Stimulated activated CD4-positive, alpha-beta T cell treated with anti-CD3 and anti-CD28 coated beads, Interleukin-2, amount 100 ng/mL, for 48 hours (primary cell): ENCODE measurements around the gene DIAPH3.

Experiments
- DNase-seq, 2 donors: peaks; one replicate each; pipeline ENCODE4 v3.0.0-alpha.2; 2020

DIAPH3 gene

DNA sequence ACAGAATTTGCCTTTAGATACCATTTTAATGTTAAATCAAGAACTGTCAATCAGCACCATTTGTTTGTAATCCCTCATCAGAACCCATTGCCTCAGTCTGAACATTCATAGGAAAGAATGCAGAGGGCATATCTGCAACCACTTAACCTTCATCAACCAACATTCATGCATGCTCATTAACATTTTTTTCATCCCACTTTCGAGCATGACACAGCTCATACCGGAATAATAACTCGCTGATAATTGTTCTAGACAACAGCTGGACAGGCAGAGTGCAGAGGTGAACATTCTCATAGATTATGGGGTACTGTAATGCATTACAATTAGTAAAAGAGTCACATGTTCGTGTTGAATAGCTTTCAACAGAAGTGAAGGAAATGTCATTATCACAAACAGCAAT, 216.8 kb downstream of the DIAPH3 start:
- no peak for DNase-seq

DNA sequence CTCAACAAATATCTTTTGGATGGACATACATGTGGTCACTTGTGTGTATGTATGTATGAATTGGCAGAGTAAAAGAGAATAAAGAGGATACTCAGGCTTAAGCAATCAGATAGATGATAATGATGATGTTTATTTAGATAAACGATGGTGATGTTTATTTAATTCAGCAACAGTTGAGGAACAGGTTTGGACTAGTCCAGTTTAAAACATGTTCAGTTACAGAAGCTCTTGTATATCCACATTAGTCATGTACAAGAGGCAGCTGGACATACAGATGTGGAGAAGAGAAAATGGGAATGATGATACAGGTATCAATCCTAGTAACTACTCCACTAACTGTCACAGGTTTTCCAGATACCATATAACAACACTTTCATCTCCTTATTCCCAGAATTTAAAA, 232.1 kb downstream of the DIAPH3 start:
- no peak for DNase-seq

DNA sequence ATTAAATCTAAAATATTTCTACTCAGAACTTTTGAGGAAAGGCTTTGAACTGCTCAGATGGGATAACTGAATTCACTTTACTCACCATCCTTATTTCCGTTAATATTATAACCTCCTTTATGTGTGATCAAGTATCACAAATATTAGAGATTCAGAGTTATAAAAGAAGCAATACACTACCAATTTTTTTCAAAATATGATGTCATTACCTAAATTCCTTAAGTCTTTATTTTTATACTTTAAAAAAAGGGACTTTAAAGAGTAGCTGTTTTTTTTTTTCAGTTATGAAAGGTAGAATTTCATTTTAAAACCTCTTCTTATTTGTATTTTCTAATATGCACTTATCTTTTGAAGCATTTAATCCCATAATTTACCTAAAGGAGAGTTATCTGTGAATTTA, 239.5 kb downstream of the DIAPH3 start:
- DNase-seq = no peak

DNA sequence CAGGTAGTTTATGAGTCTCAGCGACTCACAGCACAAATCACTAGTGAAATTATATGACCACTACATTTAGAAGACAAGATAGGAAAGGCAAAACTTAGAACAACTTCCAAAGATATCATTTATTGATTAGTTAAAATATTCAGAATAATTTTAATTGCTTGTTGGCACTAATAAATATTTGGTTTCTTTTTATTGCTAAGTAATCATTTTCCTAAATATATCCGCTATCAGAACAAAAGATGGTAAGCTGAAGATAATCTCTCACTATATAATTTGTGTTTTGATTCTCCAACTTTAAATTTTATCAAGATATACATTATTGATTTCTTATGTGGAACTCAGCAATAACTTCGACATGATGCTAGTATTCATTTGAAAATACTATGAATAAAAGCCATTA, 248.5 kb downstream of the DIAPH3 start:
- DNase-seq = no peak

DNA sequence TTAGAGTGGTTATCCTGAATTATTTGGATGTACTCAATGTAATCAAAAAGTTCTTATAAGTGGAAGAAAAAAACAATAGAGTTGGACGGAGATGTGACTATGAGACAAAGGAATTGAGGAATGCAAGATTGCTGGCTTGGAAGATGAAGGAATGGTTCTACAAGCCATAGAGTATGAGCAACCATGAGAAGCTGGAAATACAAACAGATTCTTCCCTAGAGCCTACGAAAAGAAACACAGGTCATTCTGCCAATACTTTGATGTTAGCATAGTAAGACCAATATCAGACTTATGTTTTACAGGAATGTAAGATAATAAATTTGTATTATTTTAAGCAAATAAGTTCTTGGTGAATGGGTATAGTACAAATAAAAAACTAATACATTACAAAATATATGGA, 249.2 kb downstream of the DIAPH3 start:
- no peak for DNase-seq

DNA sequence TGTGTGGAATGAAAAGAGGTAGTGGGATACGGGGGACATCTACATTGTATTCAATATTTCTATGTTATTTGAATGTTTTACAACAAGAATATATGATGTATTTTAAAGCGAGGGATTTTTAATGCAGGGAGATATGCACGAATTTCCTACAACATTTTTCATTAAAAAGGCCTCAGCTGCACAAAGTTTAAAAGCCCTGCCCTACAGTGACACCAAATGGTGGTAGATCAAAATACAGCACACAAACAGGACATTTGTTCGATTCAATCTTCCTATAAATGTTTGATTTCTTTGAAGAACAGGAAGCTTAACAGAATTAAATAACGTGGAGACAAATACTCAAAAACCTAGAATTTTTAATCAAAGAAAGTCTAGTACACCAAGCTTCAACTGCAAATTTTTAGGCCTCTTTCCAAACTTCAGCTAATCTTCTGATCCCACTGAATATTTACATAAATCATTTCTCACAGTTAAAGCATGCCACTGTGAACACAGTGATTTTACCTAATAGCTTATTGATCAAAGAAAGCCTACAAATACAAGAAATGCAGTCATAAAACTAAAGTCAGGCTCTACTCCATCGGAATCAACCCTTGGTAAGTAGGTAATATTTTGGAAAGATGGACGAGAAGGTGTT, 257.2 kb downstream of the DIAPH3 start:
- no peak for DNase-seq

DNA sequence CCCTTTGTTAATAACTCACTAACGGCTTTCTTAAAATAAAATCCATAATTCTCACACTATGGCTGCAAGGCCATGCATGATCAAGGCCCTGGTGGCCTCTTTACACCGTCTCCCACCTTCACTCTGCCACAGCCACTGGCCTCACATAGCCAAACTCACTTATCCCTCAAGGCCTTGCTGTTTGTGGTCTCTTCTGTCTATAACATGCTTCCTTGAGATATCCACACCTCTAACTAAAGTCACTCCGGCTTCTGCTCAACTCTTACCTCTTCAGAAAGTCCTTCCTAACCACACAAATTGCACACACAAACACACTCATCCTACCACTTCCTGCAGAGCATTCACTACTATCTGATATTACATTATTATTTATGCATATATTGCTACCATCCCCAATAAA, 262.5 kb downstream of the DIAPH3 start:
- no peak for DNase-seq

DNA sequence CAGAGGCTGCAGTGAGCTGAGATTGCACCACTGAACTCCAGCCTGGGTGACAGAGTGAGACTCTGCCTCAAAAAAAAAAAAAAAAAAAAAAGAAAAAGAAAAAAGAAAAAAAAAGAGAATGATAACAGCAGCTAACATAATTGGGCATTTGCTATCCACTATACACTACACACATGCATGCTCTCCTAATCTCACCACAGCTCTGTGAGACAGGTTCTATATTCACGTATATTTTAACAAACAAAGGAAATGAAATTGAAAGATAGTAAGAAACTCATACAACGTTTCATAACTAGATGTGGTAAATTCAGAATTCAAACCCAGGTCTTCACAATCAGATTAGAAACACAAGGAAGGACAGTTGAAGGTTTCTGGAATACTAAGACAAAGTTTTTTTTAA, 265.7 kb downstream of the DIAPH3 start:
- no peak for DNase-seq

DNA sequence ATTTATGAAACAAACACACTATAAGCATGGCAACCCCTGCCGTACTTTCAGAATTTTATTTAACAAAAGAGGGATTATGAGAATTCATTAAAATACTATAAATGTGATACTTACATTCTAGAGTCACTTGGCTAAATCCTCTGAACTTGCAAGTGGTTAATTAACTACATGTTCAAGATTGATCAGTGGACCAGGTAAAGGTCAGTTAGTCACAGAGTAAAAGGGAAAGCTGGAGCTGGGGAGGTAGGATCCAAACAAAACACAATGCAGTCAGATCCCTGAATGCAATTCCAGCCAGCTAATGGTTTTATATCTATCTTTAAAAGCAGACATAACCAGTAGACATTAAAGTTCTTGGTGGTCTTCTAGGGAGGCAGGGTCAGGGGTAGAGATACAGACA, 270.5 kb downstream of the DIAPH3 start:
- DNase-seq = no peak

DNA sequence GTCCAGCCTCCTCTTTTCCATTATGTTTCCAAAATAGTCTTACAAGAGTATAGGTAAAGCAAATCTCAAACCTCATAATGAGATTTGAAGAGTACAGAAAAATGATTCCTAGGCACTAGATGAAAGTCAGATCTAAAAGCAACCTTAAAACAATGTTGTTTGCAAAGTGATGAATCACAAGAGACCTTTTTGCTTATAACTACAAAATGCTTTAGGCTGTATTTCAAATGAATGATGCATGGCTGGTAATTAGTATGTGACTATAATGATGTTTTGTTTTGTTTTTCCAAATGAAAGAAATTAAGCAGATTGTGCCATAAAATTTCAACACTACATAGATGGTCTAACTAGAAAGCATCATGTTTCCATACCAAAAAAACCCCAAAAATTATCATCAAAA, 272.7 kb downstream of the DIAPH3 start:
- no peak for DNase-seq

DNA sequence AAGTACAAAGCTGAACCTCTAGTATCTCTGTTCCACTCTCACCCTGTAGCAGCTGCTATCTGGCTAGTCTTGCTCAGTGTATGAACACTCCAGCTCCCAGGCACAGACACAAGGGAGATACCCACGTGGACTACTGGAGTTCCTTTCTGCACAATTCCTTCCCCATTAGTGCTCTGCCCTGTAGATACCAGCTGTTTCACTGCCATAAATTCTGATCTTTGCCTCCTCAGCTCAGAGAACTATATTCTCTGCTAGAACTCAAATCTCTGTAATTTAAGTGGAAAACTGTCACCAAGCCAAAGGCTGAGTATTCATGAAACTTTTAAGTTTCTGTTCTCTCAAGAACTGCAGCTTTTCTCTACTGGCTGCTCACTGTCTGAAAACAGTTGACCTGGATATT, 273.7 kb downstream of the DIAPH3 start:
- no peak for DNase-seq

DNA sequence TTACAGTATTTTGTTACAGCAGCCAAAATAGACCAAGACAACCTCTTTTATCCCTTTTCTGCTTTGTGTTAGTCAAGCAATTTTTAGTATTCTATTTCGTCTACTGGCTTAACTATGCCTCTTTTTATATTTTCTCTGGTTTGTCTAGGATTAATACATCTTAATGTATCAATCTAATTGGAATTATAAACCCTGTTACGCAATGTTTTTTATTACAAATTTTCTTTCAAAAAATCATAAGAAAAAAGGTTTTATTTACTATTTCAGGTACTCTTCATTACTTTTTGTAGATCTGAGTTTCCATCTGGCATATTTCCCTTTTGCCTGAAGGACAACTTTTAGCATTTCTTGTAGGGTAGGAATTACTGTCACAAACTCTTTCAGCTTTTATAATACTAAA, 275.3 kb downstream of the DIAPH3 start:
- DNase-seq = no peak

DNA sequence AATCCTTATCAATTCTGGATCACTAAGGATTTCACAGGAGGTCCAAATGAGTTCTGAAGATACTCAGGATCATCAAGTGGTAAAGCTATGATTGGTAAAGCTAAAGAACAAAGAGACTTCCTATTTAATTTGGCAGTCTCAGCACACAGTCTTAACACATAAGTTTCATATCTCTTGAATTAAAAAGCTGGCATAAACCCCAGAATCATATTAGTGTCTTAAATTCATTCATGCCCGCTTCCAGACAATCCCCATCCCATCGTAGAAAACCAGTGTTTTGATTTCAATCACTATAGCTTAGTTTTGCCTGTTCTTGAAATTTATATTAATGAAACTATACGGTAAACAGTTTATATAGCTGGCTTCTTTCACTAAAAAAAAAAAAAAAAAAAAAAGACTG, 278.7 kb downstream of the DIAPH3 start:
- DNase-seq = no peak

DNA sequence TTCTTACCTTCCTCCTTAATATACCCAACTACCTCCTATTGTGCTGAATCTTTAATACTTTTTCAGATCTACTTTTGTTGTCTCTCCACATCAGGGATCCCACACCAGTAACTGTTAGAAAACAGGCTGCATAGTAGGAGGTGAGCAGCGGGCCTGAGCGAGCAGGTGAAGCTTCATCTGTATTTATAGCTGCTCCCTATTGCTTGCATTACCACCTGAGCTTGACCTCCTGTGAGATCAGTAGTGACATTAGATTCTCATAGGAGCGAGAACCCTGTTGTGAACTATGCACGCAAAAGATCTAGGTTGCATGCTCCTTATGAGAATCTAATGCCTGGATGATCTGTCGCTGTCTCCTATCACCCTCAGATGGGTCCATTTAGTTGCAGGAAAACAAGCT, 279.8 kb downstream of the DIAPH3 start:
- no peak for DNase-seq

DNA sequence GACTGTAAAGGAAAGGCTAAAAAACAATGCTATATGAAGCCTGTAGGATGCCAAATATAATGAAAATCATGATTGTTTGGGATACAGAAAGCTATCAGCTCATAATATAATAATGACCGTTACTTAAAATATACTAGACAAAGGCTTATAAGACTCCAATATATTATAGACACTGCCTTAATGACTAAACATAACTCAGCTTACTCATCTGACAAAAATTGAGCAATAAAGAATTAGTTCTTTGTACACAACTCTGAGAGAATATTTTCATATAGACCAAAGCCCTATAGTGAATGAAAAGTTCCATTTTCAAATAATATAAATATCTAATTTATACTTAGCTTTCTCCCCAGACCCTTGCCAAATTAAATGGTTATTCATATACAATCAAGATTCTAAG, 283.3 kb downstream of the DIAPH3 start:
- DNase-seq = no peak

DNA sequence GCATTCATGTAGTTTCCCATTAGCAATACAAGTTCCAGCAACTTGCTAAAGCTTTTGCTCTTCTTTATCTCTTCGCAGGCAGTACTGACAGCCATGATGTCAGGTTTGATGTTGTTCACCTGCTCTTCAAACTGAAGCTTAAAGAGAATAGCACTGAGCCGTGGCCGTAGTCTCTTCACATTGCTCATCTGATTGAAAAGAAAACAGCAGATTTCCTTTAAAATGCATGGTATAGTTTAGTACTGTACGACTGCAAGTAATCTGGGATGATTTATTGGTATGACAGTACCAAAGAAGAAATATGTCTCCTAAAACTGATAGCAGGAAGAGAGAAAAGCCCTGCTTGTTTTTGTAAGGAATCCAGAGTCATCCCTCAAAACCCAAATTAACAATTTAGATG, 284.4 kb downstream of the DIAPH3 start:
- DNase-seq = no peak

DNA sequence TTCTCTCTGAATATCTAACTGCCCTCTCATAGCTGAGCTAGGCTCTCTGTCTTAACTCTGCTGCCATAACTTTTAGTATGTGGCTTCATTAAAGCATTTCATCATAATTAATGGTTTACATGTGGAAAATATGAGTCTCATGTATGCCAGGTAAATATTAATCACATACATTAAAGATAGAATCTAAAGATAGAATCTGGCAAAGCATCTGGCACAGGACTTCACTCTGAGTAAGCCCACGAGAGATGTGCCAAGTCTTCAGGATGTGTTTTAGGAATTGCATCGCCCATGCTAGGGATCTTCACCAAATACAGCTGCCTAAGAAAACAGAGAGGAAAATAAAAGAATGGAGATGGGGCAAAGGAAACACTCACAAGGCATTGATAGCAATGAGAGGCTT, 285.8 kb downstream of the DIAPH3 start:
- DNase-seq = no peak

DNA sequence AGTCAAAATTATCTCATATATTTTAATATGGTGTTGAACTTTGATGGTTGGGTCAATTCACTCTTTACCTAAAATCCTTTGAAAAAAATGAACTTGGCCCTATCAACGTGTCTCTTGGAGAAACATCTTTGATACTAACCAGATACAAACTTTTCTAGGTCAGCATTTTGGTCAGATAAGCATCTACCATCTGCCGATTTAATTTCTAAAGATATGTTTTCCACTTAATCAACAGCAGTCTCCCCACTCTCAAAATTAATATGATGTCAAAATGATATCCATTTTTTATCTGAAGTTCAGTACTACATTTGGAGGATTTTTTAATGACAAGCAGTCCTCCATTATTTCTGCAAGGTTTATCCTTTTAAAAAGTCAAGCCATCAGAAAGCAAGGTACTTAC, 288.8 kb downstream of the DIAPH3 start:
- no peak for DNase-seq

DNA sequence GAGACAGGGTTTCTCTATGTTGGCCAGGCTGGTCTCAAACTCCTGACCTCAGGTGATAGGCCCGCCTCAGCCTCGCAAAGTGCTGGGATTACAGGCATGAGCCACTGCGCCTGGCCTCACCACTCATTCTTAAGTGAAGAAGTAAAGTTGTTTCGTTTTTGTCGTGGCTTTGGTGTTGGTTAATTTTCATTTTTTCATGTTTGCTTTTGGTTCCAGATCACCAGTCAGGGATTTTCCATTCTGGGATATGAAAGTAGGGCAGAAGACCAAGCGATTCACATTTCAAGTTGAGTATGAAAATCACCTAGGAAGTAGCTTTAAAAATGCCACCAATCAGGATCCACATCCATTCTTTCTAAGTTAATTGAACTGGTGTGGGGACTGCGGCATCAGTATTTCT, 289.9 kb downstream of the DIAPH3 start:
- no peak for DNase-seq

DNA sequence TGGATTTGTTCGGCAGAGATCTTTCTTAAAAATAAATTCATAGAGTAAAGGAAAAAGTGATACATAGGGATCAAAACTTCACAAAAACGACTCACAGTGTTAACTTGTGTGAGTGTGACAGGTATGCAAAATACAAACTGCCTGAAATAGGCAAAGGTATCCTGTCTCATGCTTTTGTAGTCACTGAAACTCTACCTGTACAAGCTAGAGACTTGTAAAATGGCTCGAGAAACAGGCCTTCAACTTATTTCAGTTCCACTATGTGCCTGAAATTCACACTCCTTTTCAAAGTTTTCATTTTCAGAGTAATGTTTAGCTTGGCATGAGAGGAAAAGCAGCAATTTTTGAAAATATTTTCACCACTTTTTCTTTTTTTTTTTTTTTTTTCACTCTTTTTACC, 290.4 kb downstream of the DIAPH3 start:
- DNase-seq = no peak

DNA sequence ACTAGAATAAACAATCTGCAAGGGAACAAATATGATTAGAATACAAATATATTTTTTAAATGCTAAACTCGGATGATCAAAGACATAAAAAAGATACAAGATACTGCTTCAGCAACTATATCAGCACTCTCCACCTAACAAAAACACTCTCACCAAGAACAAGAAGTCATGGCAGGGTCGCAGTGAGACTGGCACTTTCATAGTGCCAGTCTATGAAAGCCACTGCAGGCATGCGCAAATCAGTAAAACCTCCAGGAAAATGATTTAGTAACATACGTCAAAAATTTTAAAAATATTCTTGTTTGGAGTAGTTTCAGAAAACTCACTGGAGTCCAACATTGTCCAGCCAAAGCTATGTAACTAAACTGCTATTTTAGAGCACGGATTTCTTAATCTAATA, 295.9 kb downstream of the DIAPH3 start:
- DNase-seq = no peak

DNA sequence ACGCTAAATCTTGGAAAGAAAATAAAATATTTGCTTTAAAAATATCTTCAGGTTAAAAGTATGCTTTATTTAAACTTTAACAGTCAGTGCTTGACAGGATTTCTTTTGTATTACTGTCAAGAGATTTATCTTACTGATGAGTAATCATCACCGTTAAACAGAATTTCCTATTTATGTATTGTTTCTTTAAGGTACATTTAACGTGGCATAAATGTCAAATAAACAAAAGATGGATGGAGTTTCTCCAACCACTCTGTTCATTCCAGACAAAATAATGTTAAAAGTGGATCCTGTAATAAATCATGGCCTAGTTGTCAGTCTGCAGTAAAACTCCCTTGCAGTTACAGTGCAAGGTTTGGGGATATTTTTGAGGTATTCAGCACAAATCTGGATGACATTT, 298.3 kb downstream of the DIAPH3 start:
- no peak for DNase-seq

DNA sequence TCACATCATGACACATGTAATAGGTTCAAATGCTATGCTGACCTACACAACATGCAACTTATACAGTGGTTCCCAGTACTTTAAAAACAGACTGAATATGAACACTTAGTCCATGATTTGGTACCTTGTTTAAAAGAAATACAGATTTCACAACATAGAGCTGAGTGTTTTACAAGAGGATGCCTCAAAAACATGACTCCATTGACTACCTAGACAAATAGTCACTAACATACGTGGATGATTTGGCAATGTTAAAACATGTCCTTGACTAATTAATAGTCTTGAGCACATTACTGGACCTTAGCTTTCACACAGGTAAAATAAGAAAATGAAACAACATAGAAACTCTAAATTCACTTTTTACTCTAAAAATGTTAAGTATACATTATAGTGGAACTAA, 300.1 kb downstream of the DIAPH3 start:
- DNase-seq = no peak

DNA sequence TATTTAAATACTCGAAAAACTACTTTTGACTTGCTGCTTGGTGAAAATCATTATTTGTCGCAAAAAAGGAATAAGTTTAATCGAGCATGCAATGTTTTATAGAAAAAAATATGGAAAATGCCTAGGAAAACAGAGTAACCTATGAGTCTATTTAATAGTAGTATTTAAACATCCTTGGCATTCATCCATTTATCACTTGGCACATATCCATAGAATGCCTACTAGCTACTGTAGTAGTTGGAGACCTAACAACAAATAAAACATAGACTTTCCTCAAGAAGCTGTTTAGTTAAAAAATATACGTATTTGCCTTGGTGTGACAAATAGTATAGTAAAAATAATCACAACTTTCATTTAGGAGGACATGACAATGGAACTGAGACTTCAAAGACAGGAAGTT, 302.1 kb downstream of the DIAPH3 start:
- DNase-seq = no peak

DNA sequence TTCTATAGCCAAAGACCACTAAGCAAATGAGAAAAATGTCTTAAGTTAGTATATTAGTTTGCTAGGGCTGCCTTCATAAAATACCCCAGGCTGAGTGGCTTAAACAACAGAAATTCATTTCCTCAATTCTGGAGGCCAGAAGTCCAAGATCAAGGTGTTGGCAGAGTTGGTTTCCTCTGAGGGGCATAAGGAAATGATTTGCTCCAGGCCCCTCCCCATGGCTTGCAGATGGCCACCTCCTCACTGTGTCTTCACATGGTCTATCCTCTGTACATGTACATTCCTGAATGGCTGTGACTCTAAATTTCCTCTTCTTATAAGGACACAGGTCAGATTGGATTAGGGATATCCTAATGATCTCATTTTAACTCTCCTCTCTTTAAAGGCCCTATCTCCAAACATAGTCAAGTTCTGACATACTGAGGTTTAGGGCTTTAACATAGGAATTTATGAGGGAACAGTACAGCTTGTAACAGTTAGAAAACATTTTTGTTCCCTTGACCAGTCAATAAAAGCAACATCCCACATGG, 307.4 kb downstream of the DIAPH3 start:
- no peak for DNase-seq
